A549 (cell line): Measurements from ENCODE around the gene TRAPPC12. TPM values are rescaled to one million over a fixed set of nuclear protein-coding genes. Genes with fewer than 3 reads are reported as not detected.

ENCODE experiments used
- ATAC-seq, 2 experiments: fragments of 200-7000 bp in 1 of 2; fragments of >200 bp in 1 of 2; cut with Nextera tagmentation in 1 of 2; cut with Tn5 transposase in 1 of 2; 3 replicates each; pipeline versions ENCODE4 v1.8.0 to v1.9.1; 2018 to 2020; ENCODE audit warnings: mild to moderate bottlenecking in 1 of 2, moderate library complexity in 1 of 2
- CTCF ChIA-PET: fragments of 300-600 bp; sonication (Branson Sonifier 250); formaldehyde crosslinking; extraction: SDS; loops from one replicate; lab custom pipeline; 2021; ENCODE audit warnings: antibody characterized with exemption, inconsistent platforms; lab: Yijun Ruan, JAX
- POLR2A ChIA-PET: fragments of 350-600 bp; formaldehyde crosslinking; extraction: SDS; loops from one replicate; lab custom pipeline; 2021; ENCODE audit warnings: antibody characterized with exemption, inconsistent platforms; lab: Yijun Ruan, JAX
- DNase-seq, 2 experiments: peaks; one replicate each; pipeline versions ENCODE4 v3.0.0 to v3.0.0-alpha.2; 2011 to 2016; ENCODE audit warnings: low read depth in 1 of 2, low spot score in 1 of 2
- FAIRE-seq: peaks from 2 replicates; lab custom pipeline; 2011; peaks lifted over from hg19 to GRCh38; lab: Jason Lieb, UNC
- H3K27ac ChIP-seq, 2 experiments: fragments of >200 bp; sonication (Bioruptor Twin); formaldehyde crosslinking; 3 replicates each; pipeline ENCODE4 v1.5.1; 2016 to 2017
- H3K4me1 ChIP-seq: fragments of >200 bp; sonication (Bioruptor Twin); formaldehyde crosslinking; 3 replicates; pipeline ENCODE4 v1.6.1; 2016
- H3K4me2 ChIP-seq: fragments of >200 bp; sonication (Bioruptor Twin); formaldehyde crosslinking; 3 replicates; pipeline ENCODE4 v1.6.1; 2016
- H3K4me3 ChIP-seq: fragments of >200 bp; sonication (Bioruptor Twin); formaldehyde crosslinking; 3 replicates; pipeline ENCODE4 v1.5.1; 2016
- H3K9me3 ChIP-seq: fragments of >200 bp; sonication (Bioruptor Twin); formaldehyde crosslinking; 3 replicates; pipeline ENCODE4 v1.6.1; 2016
- BCL3 ChIP-seq: fragments of >200 bp; sonication (Bioruptor Twin); formaldehyde crosslinking; IDR thresholded peaks from 3 replicates; pipeline ENCODE4 v1.6.1; 2016
- CBX8 ChIP-seq: fragments of 200-600 bp; sonication (generic); IDR thresholded peaks from 2 replicates; pipeline ENCODE4 v1.6.1; 2016
- CEBPB ChIP-seq, 2 experiments: fragments of >200 bp in 1 of 2; sonication (Bioruptor Twin) in 1 of 2; formaldehyde crosslinking in 1 of 2; IDR thresholded peaks; 2 replicates each; pipeline ENCODE4 v1.6.1; 2012 to 2016
- CHD2 ChIP-seq: fragments of 150-350 bp; IDR thresholded peaks from 2 replicates; pipeline ENCODE4 v1.6.1; 2014; ENCODE audit warnings: low read length; ENCODE audit not compliant: partially characterized antibody
- E2F6 ChIP-seq: IDR thresholded peaks from 2 replicates; pipeline ENCODE4 v1.6.1; 2012; ENCODE audit warnings: low read depth, borderline replicate concordance
- EHMT2 ChIP-seq: fragments of 200-600 bp; sonication (generic); IDR thresholded peaks from 2 replicates; pipeline ENCODE4 v1.6.1; 2016; ENCODE audit warnings: antibody characterized with exemption, low read depth, mild to moderate bottlenecking, moderate library complexity
- ESRRA ChIP-seq: fragments of 150-350 bp; IDR thresholded peaks from 2 replicates; pipeline ENCODE4 v1.6.1; 2014; ENCODE audit warnings: mild to moderate bottlenecking, low read length, borderline replicate concordance
- FOSL2 ChIP-seq, 2 experiments: fragments of 450-650 bp in 1 of 2; fragments of >200 bp in 1 of 2; sonication (Bioruptor Twin) in 1 of 2; formaldehyde crosslinking; IDR thresholded peaks; 2 replicates each; pipeline versions ENCODE4 v1.5.0 to v1.6.1; 2016 to 2020; ENCODE audit warnings: mild to moderate bottlenecking in 1 of 2, moderate library complexity in 1 of 2
- GATA3 ChIP-seq: IDR thresholded peaks from 2 replicates; pipeline ENCODE4 v1.6.1; 2012; ENCODE audit warnings: borderline replicate concordance
- HOXB13 ChIP-seq: fragments of 250-450 bp; sonication (Bioruptor Pico); IDR thresholded peaks from 2 replicates; pipeline ENCODE4 v1.5.0; 2020; ENCODE audit warnings: low read depth, mild to moderate bottlenecking, moderate library complexity
- MAFK ChIP-seq: fragments of 450-650 bp; IDR thresholded peaks from 2 replicates; pipeline ENCODE4 v1.6.1; 2014; ENCODE audit not compliant: partially characterized antibody
- POLR2A ChIP-seq: IDR thresholded peaks from 2 replicates; pipeline ENCODE4 v1.6.1; 2012; ENCODE audit warnings: mild to moderate bottlenecking, low read length
- RARB ChIP-seq: fragments of 250-450 bp; sonication (Bioruptor Pico); IDR thresholded peaks from 2 replicates; pipeline ENCODE4 v1.8.0; 2021; ENCODE audit warnings: mild to moderate bottlenecking, moderate library complexity
- REST ChIP-seq: fragments of 200-600 bp; sonication (generic); IDR thresholded peaks from 2 replicates; pipeline ENCODE4 v1.6.1; 2016; ENCODE audit warnings: antibody characterized with exemption, mild to moderate bottlenecking, moderate library complexity
- TP53 ChIP-seq: fragments of 250-450 bp; sonication (Bioruptor Pico); IDR thresholded peaks from 2 replicates; pipeline ENCODE4 v1.5.0; 2021; ENCODE audit warnings: mild to moderate bottlenecking, moderate library complexity
- ZFP36 ChIP-seq: fragments of 450-650 bp; IDR thresholded peaks from 2 replicates; pipeline ENCODE4 v1.6.1; 2014; ENCODE audit warnings: borderline replicate concordance; ENCODE audit not compliant: partially characterized antibody
- ZNF302 ChIP-seq: fragments of 250-450 bp; sonication (Bioruptor Pico); IDR thresholded peaks from 2 replicates; pipeline ENCODE4 v1.9.0; 2021; ENCODE audit warnings: inconsistent platforms, mild to moderate bottlenecking, moderate library complexity
- WGBS: methylation state at CpG from one replicate; pipeline ENCODE4 v1.1.6; 2017; ENCODE audit errors: missing lambda C conversion rate; 5-methylcytosine and 5-hydroxymethylcytosine counted together
- polyA plus RNA-seq, 4 experiments: library from polyadenylated mRNA; depleted of rRNA in 3 of 4; stranded (reverse); fragments of >200 nt; fragmentation: RNase III in 1 of 4; extraction: RNeasy Plus Mini Kit Qiagen cat#74134 plus additional on column Dnase treatment in 1 of 4; gene quantifications; 2 replicates in 3 of 4; 3 replicates in 1 of 4; pipeline ENCODE4 v1.2.3, GENCODE V29; 2011 to 2017
- TF ChIP-seq, protein P1 (sequence below): fragments of 250-450 bp; sonication (Bioruptor Pico); IDR thresholded peaks from 2 replicates; pipeline ENCODE4 v1.5.0; 2021; ENCODE audit warnings: mild to moderate bottlenecking, moderate library complexity, borderline replicate concordance
- TF ChIP-seq, protein P2 (sequence below): fragments of >200 bp; sonication (Bioruptor Twin); formaldehyde crosslinking; IDR thresholded peaks from 2 replicates; pipeline ENCODE4 v1.6.1; 2016
- TF ChIP-seq, protein P3 (sequence below): IDR thresholded peaks from 2 replicates; pipeline ENCODE4 v1.6.1; 2012
- TF ChIP-seq, protein P4 (sequence below): fragments of 450-650 bp; IDR thresholded peaks from 2 replicates; pipeline ENCODE4 v1.6.1; 2014; ENCODE audit warnings: antibody characterized with exemption

TRAPPC12 gene
- polyA plus RNA-seq, 2 of the 4 experiments (the other 2 are of a cell fraction) = 42.3 to 55.0 TPM

- no peak for FAIRE-seq
- Histone ChIP-seq H3K4me3 (no peak overlapping the region), H3K27ac (peak overlapping the region; percentile 13 to 63; a peak in 5 of 6 replicates), H3K4me2 (peak overlapping the region; percentile 43), H3K4me1 (peaks cover 28% of the 10 kb centered on the region), H3K9me3 (no peaks in the 10 kb centered on the region)
- ChIA-PET CTCF (interaction anchor here (1.0 to 2.6 kb wide), 2 partner anchors 12 to 63 kb away, joined by 3 to 25 read pairs; no protein-coding TSS in a partner anchor), POLR2A (no interaction called here)
- no peak for TF ChIP-seq E2F6
- TF ChIP-seq, protein P1, sequence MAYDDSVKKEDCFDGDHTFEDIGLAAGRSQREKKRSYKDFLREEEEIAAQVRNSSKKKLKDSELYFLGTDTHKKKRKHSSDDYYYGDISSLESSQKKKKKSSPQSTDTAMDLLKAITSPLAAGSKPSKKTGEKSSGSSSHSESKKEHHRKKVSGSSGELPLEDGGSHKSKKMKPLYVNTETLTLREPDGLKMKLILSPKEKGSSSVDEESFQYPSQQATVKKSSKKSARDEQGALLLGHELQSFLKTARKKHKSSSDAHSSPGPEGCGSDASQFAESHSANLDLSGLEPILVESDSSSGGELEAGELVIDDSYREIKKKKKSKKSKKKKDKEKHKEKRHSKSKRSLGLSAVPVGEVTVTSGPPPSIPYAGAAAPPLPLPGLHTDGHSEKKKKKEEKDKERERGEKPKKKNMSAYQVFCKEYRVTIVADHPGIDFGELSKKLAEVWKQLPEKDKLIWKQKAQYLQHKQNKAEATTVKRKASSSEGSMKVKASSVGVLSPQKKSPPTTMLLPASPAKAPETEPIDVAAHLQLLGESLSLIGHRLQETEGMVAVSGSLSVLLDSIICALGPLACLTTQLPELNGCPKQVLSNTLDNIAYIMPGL = no peak
- ATAC-seq = no peak
- WGBS = 90% methylated on average over 13 of the region's 13 CpGs
- no peak for DNase-seq
Measured at GRCh38 chr2:3522961-3523421, 143.5 kb downstream of the TRAPPC12 start.

DNA sequence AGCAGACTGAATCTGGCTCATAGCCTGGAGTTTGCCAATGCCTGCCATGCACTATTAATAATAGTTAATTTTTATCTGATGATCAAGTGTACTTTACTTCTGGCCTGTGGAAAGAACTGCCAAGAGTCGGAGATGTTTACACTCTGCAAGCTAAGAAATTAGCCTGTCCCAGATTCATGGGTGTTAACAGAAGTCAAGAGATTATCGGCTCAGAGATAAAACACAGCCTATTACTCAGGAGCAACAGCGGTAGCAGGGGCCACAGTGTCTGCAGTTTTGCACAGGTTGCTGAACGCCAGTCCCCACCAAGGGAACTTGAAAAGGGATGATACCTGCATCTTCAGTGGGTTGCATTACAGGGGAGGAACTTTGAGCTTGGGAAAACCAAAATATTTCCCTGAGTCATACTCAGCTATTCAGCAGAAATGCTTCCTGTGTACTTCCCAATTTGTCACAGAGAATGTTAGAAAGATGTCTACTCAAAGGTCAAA lies 144.1 kb downstream of the TRAPPC12 start:
- WGBS = 40% methylated on average over 4 of the region's 4 CpGs
- DNase-seq (no peak), FAIRE-seq (no peak), ATAC-seq (no peak)
- peak; percentile 64 for TF ChIP-seq MAFK
- TF ChIP-seq, protein P2, sequence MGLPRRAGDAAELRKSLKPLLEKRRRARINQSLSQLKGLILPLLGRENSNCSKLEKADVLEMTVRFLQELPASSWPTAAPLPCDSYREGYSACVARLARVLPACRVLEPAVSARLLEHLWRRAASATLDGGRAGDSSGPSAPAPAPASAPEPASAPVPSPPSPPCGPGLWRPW = no peak
- no peak overlapping the region for H3K4me3 ChIP-seq
- H3K4me1 ChIP-seq = peaks cover 28% of the 10 kb centered on the region
- H3K9me3 ChIP-seq = no peaks in the 10 kb centered on the region
- POLR2A ChIA-PET = interaction anchor here (2.3 kb wide), 1 partner anchor 35 kb away, joined by 14 read pairs; the partner anchor contains the start of gene RNASEH1
- peak overlapping the region; percentile 43 for H3K4me2 ChIP-seq
- H3K27ac ChIP-seq = peak overlapping the region; percentile 13 to 63
- CTCF ChIA-PET = interaction anchor here (1.0 to 2.6 kb wide), 3 partner anchors 11 to 63 kb away, joined by 3 to 25 read pairs (median 3); no protein-coding TSS in a partner anchor

GRCh38 chr2:3526871-3527270 lies 147.4 kb downstream of the TRAPPC12 start:
- Histone ChIP-seq H3K9me3 (no peaks in the 10 kb centered on the region), H3K4me1 (peaks cover 18% of the 10 kb centered on the region), H3K4me2 (no peak overlapping the region), H3K4me3 (no peak overlapping the region), H3K27ac (no peak overlapping the region)
- POLR2A ChIA-PET = no interaction called here
- WGBS = 91% methylated on average over 20 of the region's 22 CpGs
- CTCF ChIA-PET = interaction anchor here (1.5 kb wide), 1 partner anchor 9 kb away, joined by 3 read pairs; no protein-coding TSS in a partner anchor
- no peak for ATAC-seq
- FAIRE-seq = no peak
- no peak for DNase-seq
- TF ChIP-seq RARB (CRISPR knock-in tag) = no peak
- no peak for TF ChIP-seq BCL3
- no peak for TF ChIP-seq CEBPB (IDR thresholded peaks at IDR 0.05)
- TF ChIP-seq, protein P3, sequence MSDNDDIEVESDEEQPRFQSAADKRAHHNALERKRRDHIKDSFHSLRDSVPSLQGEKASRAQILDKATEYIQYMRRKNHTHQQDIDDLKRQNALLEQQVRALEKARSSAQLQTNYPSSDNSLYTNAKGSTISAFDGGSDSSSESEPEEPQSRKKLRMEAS = no peak
- no peak for TF ChIP-seq ESRRA
- no peak for TF ChIP-seq CBX8
- TF ChIP-seq EHMT2 = no peak
- TF ChIP-seq MAFK = no peak
- no peak for TF ChIP-seq ZFP36
- TF ChIP-seq TP53 (CRISPR knock-in tag) = no peak
- TF ChIP-seq, protein P1 = no peak
- TF ChIP-seq, protein P4, sequence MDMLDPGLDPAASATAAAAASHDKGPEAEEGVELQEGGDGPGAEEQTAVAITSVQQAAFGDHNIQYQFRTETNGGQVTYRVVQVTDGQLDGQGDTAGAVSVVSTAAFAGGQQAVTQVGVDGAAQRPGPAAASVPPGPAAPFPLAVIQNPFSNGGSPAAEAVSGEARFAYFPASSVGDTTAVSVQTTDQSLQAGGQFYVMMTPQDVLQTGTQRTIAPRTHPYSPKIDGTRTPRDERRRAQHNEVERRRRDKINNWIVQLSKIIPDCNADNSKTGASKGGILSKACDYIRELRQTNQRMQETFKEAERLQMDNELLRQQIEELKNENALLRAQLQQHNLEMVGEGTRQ = no peak
- TF ChIP-seq FOSL2 (IDR thresholded peaks at IDR 0.05) = no peak
- TF ChIP-seq FOSL2 (CRISPR knock-in tag; IDR thresholded peaks at IDR 0.05) = no peak
- no peak for TF ChIP-seq POLR2A
- no peak for TF ChIP-seq GATA3
- TF ChIP-seq REST = no peak
- no peak for TF ChIP-seq HOXB13 (CRISPR knock-in tag)
- TF ChIP-seq CHD2 = no peak
- TF ChIP-seq ZNF302 = no peak
